CD4-positive, alpha-beta T cell (primary cell): ENCODE results near the gene NPAS3. TPM values are rescaled to one million over a fixed set of nuclear protein-coding genes. Genes with fewer than 3 reads are reported as not detected.

Experiments
- ATAC-seq: fragments of 200-7000 bp; cut with Tn5 transposase; one replicate; pipeline ENCODE4 v1.10.0; 2022; ENCODE audit warnings: mild to moderate bottlenecking; ENCODE audit not compliant: poor library complexity
- CTCF ChIA-PET: fragments of 350-600 bp; sonication (Branson Sonifier 250); formaldehyde crosslinking; loops from one replicate; lab custom pipeline; 2021; ENCODE audit warnings: antibody characterized with exemption, inconsistent platforms; lab: Charles Lee
- POLR2A ChIA-PET: fragments of 350-600 bp; sonication (Branson Sonifier 250); formaldehyde crosslinking; loops from one replicate; lab custom pipeline; 2021; ENCODE audit warnings: antibody characterized with exemption, inconsistent platforms; lab: Charles Lee
- DNase-seq, 14 experiments: peaks; one replicate each; pipeline ENCODE4 v3.0.0-alpha.2; 2013 to 2020; ENCODE audit warnings: mixed read lengths in 2 of 14
- H3K27ac ChIP-seq, 2 donors: one replicate each; pipeline versions ENCODE4 v1.5.1 to v1.7.0; 2013; ENCODE audit warnings: low read length in 2 of 2, low read depth in 1 of 2, mild to moderate bottlenecking in 1 of 2
- H3K27me3 ChIP-seq, 2 experiments: 1 replicate in 1 of 2; 2 replicates in 1 of 2; pipeline versions ENCODE4 v1.6.1 to v1.7.0; 2013; ENCODE audit warnings: low read length in 2 of 2, control low read depth in 1 of 2, mild to moderate bottlenecking in 1 of 2, moderate library complexity in 1 of 2; ENCODE audit not compliant: insufficient read depth in 2 of 2, control insufficient read depth in 1 of 2
- H3K36me3 ChIP-seq: one replicate; pipeline ENCODE4 v1.6.1; 2013; ENCODE audit warnings: low read length, control low read depth; ENCODE audit not compliant: insufficient read depth
- H3K4me1 ChIP-seq: one replicate; pipeline ENCODE4 v1.6.1; 2013; ENCODE audit warnings: low read length, control low read depth; ENCODE audit not compliant: insufficient read depth
- H3K4me3 ChIP-seq: one replicate; pipeline ENCODE4 v1.5.1; 2013; ENCODE audit warnings: mild to moderate bottlenecking, low read length, moderate library complexity
- H3K9me3 ChIP-seq, 2 experiments: 1 replicate in 1 of 2; 2 replicates in 1 of 2; pipeline versions ENCODE4 v1.6.1 to v1.7.0; 2013; ENCODE audit warnings: low read length in 2 of 2, mild to moderate bottlenecking in 2 of 2, control low read depth in 1 of 2, moderate library complexity in 1 of 2; ENCODE audit not compliant: control insufficient read depth in 1 of 2, insufficient read depth in 1 of 2
- H3K27ac Mint-ChIP-seq: one replicate; pipeline ENCODE4 v1.8.0; 2020; ENCODE audit warnings: mixed read lengths
- H3K27me3 Mint-ChIP-seq: one replicate; pipeline ENCODE4 v1.8.0; 2021; ENCODE audit warnings: mixed read lengths
- H3K36me3 Mint-ChIP-seq: one replicate; pipeline ENCODE4 v1.8.0; 2021; ENCODE audit warnings: low read depth, mixed read lengths
- H3K4me1 Mint-ChIP-seq: one replicate; pipeline ENCODE4 v1.8.0; 2021; ENCODE audit warnings: low read depth, mixed read lengths
- H3K4me3 Mint-ChIP-seq: one replicate; pipeline ENCODE4 v1.8.0; 2020; ENCODE audit warnings: mild to moderate bottlenecking, mixed read lengths
- H3K9me3 Mint-ChIP-seq: one replicate; pipeline ENCODE4 v1.8.0; 2020; ENCODE audit warnings: mixed read lengths
- CTCF ChIP-seq: fragments of 200-600 bp; IDR thresholded peaks from one replicate; pipeline ENCODE4 v1.8.0; 2022; ENCODE audit warnings: antibody characterized with exemption, mild to moderate bottlenecking
- intact Hi-C, 2 experiments: fragments of 100-400 bp; cut with DNase I in 1 of 2; cut with micrococcal nuclease in 1 of 2; formaldehyde crosslinking; loops; one replicate each; pipeline versions ENCODE4 v1.15.1 to v1.9.0; 2023 to 2025; cut with DNase I, micrococcal nuclease
- total RNA-seq, 174 experiments: library from RNA in 2 of 174; stranded (reverse) in 2 of 174; gene quantifications; one replicate each; pipeline ENCODE4 v1.2.3 and lab custom pipeline; 2021 to 2026

The NPAS3 gene
- total RNA-seq, 2 experiments from 2014 or later = not detected

DNA sequence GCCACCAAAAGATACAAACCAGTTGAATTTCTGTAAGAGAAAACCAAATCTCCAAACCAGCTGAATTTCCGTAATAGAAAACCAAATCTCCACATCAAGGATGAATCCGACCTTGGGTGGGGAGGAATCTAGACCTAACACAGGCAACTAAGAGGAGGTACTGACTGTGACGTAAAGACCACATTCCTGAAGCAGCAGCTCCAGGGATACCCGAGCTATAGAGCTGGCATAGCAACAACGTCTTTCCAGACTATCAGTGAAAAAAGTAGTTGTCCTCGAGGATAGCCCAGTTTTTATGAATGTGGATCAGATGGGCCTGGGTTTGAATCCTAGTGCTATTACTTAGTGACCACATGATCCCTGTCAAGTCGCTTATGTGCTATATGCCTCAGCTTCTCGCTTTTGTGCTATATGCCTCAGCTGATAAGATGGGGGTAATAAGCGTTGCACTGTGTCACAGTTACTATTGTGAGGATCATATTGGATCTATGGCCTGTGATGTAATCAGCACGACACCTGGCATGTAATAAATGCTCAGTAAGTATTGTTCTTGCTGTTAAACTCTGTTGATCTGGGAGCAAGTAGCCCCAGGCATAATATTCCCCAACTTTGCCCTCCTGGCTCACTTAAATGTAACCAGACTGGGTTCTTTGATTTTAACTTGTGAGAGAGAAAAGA is 898.4 kb downstream of the NPAS3 start:
- H3K9me3 ChIP-seq = no peaks in the 10 kb centered on the region
- H3K4me1 Mint-ChIP-seq = peaks cover 5% of the 10 kb centered on the region
- ChIA-PET POLR2A (no interaction called here), CTCF (no interaction called here)
- H3K4me3 ChIP-seq = no peak overlapping the region
- H3K27me3 ChIP-seq = no peaks in the 10 kb centered on the region
- no peak overlapping the region for H3K27ac Mint-ChIP-seq
- no peak for TF ChIP-seq CTCF
- H3K4me3 Mint-ChIP-seq = no peak overlapping the region
- no peak for ATAC-seq
- no peaks in the 10 kb centered on the region for H3K36me3 ChIP-seq
- H3K36me3 Mint-ChIP-seq = no peaks in the 10 kb centered on the region
- peaks cover 5% of the 10 kb centered on the region for H3K4me1 ChIP-seq
- DNase-seq = no peak
- H3K9me3 Mint-ChIP-seq = no peaks in the 10 kb centered on the region
- no peak overlapping the region for H3K27ac ChIP-seq
- H3K27me3 Mint-ChIP-seq = no peaks in the 10 kb centered on the region
- intact Hi-C loops = loop anchor here in 1 of 2 experiments (5.0 kb wide), 1 partner anchor 485 kb away; no protein-coding TSS in a partner anchor

DNA sequence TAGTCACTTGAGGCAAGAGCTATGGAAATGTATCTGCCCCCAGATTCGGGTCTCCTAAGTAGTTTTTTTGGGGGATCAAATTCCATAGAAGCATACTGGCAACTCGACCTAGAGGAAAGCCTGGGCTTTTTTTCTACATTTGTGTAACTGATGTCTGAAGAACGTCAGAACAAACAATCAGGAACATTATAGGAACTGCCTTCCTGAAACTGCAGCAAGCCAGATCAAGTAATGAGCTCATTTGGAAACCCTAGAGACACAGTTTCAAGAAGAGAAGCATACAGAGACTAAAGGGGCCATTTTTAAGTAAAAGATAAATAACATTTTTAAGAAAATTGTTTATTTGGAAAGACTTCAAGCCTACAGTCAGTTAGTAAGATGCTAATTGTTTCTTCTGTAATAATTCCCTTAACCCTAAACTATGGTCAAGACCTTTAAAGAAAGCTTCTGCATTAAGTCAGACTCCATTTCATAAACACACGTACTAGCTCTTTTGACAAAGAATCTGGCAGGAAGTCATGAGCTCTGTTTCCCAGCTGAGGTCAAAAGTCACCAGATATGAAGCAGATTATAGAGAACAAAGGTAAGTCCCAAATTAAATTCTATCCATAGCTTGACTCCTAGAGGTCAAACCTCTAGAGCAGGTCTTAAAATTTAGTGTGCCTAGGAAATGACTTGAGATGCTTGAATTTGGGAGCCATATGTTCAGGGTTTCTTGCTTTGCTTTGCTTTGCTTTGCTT is 899.4 kb downstream of the NPAS3 start:
- Histone ChIP-seq H3K4me3 (no peak overlapping the region), H3K27me3 (no peaks in the 10 kb centered on the region), H3K9me3 (no peaks in the 10 kb centered on the region), H3K36me3 (no peaks in the 10 kb centered on the region), H3K27ac (no peak overlapping the region), H3K4me1 (peaks cover 5% of the 10 kb centered on the region)
- H3K9me3 Mint-ChIP-seq = no peaks in the 10 kb centered on the region
- no peaks in the 10 kb centered on the region for H3K36me3 Mint-ChIP-seq
- no peak overlapping the region for H3K27ac Mint-ChIP-seq
- ChIA-PET POLR2A (interaction anchor here (0.9 kb wide), 1 partner anchor 261 kb away, joined by 4 read pairs; no protein-coding TSS in a partner anchor), CTCF (interaction anchor here (1.3 kb wide), 1 partner anchor 390 kb away, joined by 4 read pairs; no protein-coding TSS in a partner anchor)
- intact Hi-C loops = loop anchor here (2.0 to 5.0 kb wide), 2 partner anchors 391 to 484 kb away; no protein-coding TSS in a partner anchor
- H3K4me1 Mint-ChIP-seq = peaks cover 5% of the 10 kb centered on the region
- no peak for TF ChIP-seq CTCF
- H3K27me3 Mint-ChIP-seq = no peaks in the 10 kb centered on the region
- DNase-seq = no peak
- no peak for ATAC-seq
- H3K4me3 Mint-ChIP-seq = no peak overlapping the region

- H3K4me3 ChIP-seq = no peak overlapping the region
These were observed 900.8 kb downstream of the NPAS3 start for GRCh38 chr14:33839193-33840076.

More at GRCh38 chr14:33839193-33840076, 900.8 kb downstream of the NPAS3 start:
- H3K4me3 Mint-ChIP-seq = no peak overlapping the region
- H3K36me3 Mint-ChIP-seq = no peaks in the 10 kb centered on the region
- ChIA-PET CTCF (interaction anchor here (0.6 to 2.3 kb wide), 3 partner anchors 70 to 389 kb away, joined by 3 to 7 read pairs (median 4); no protein-coding TSS in a partner anchor), POLR2A (no interaction called here)
- H3K4me1 Mint-ChIP-seq = peaks cover 5% of the 10 kb centered on the region
- Histone ChIP-seq H3K27me3 (no peaks in the 10 kb centered on the region), H3K4me1 (peaks cover 5% of the 10 kb centered on the region), H3K9me3 (no peaks in the 10 kb centered on the region), H3K27ac (no peak overlapping the region), H3K36me3 (no peaks in the 10 kb centered on the region)
- intact Hi-C loops = loop anchor here (1.0 to 5.0 kb wide), 5 partner anchors 259 to 483 kb away; no protein-coding TSS in a partner anchor
- DNase-seq = peak; percentile 19 to 72 (median 42)
- H3K27ac Mint-ChIP-seq = no peak overlapping the region
- ATAC-seq = peak; percentile 43
- H3K27me3 Mint-ChIP-seq = no peaks in the 10 kb centered on the region
- no peaks in the 10 kb centered on the region for H3K9me3 Mint-ChIP-seq
- peak; percentile 71 for TF ChIP-seq CTCF
